ENCODE measurements around the gene MGLL. TPM values are rescaled to one million over a fixed set of nuclear protein-coding genes. Genes with fewer than 3 reads are reported as not detected.
A peak's percentile ranks its signal among the peaks of the same experiment; 100 is the strongest.

MGLL gene
- total and polyA plus RNA-seq, 9 of the 15 experiments (the other 6 are each of a cell fraction or from before 2014, with no cell fraction given), result 0.12 to 0.32 (median 0.18) TPM; not detected in 6

DNA sequence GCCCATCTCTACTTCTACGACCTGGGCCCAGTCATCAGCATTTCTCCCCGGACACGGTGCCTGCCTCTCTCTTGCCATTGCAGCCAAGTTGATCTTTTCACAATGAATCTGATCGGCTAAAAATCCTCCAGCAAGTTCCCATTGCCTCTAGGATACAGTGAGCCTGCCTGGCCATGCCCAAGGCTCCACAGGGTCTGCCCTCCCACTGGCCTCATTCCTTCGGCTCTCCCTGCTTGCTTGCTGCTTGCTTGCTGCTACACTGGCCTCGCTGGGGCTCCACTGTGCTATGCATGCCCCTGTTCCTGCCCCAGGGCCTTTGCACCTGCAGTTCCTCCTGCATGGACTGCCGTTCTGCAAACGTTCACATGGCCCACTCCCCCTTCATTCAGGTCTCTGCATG, 147.5 kb downstream of the MGLL start:
- intact Hi-C loops (cut with micrococcal nuclease), result no loop called here
- H3K27ac ChIP-seq (ENCODE audit: extremely low read depth, low read depth, low read length), result no peak overlapping the region
- H3K9me1 ChIP-seq (ENCODE audit: control insufficient read depth, insufficient read depth, low read length), result no peaks in the 10 kb centered on the region
- H3K36me3 ChIP-seq (ENCODE audit: control insufficient read depth, insufficient read depth, low read length), result no peaks in the 10 kb centered on the region
- POLR2A ChIA-PET, result no interaction called here
- peaks cover 0 to 45% of the 10 kb centered on the region in 2 experiments; a peak in 2 of 5 replicates for H3K4me1 ChIP-seq (replicated peaks in 1 of 2; ENCODE audit: control insufficient read depth in 2 of 2, insufficient read depth in 2 of 2, low read length in 2 of 2)
- in situ Hi-C loops (cut with MboI), result no loop called here
- 0 out of 2 replicates have a peak, but pooled peaks cover 4% of the 10 kb centered on the region for H4K20me1 ChIP-seq (replicated peaks; ENCODE audit: control insufficient read depth, insufficient read depth, low read length)
- H3K9me3 ChIP-seq (replicated peaks; ENCODE audit: control insufficient read depth, insufficient read depth, low read depth, low read length), result no peaks in the 10 kb centered on the region
- no peak for ATAC-seq
- no TSS peak for BruUV-seq (replicated peaks)
- no peak overlapping the region for H3K4me2 ChIP-seq (ENCODE audit: insufficient read depth, low read length)
- no peak for FAIRE-seq
- no peaks in the 10 kb centered on the region for H3K79me2 ChIP-seq (ENCODE audit: control insufficient read depth, insufficient read depth, low read length)
- no peaks in the 10 kb centered on the region for H3K27me3 ChIP-seq (ENCODE audit: control insufficient read depth in 2 of 2, insufficient read depth in 2 of 2, low read length in 2 of 2)
- H3K4me3 ChIP-seq, result no peak overlapping the region
- 36% methylated on average over 7 of the region's 8 CpGs for WGBS (ENCODE audit: insufficient coverage, low coverage, missing lambda C conversion rate)
- no peak overlapping the region for H2AFZ ChIP-seq (ENCODE audit: low read depth, low read length)
- no peak for DNase-seq (ENCODE audit: extremely low read depth in 1 of 4, low spot score in 3 of 4)
- TF ChIP-seq, protein P1, sequence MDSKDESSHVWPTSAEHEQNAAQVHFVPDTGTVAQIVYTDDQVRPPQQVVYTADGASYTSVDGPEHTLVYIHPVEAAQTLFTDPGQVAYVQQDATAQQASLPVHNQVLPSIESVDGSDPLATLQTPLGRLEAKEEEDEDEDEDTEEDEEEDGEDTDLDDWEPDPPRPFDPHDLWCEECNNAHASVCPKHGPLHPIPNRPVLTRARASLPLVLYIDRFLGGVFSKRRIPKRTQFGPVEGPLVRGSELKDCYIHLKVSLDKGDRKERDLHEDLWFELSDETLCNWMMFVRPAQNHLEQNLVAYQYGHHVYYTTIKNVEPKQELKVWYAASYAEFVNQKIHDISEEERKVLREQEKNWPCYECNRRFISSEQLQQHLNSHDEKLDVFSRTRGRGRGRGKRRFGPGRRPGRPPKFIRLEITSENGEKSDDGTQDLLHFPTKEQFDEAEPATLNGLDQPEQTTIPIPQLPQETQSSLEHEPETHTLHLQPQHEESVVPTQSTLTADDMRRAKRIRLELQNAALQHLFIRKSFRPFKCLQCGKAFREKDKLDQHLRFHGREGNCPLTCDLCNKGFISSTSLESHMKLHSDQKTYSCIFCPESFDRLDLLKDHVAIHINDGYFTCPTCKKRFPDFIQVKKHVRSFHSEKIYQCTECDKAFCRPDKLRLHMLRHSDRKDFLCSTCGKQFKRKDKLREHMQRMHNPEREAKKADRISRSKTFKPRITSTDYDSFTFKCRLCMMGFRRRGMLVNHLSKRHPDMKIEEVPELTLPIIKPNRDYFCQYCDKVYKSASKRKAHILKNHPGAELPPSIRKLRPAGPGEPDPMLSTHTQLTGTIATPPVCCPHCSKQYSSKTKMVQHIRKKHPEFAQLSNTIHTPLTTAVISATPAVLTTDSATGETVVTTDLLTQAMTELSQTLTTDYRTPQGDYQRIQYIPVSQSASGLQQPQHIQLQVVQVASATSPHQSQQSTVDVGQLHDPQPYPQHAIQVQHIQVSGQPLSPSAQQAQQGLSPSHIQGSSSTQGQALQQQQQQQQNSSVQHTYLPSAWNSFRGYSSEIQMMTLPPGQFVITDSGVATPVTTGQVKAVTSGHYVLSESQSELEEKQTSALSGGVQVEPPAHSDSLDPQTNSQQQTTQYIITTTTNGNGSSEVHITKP (IDR thresholded peaks at IDR 0.05; ENCODE audit: partially characterized antibody), result no peak
- TF ChIP-seq RBM25 (IDR thresholded peaks at IDR 0.05; ENCODE audit: low read depth, low read length, severe bottlenecking) (peak; percentile 25), BCOR (IDR thresholded peaks at IDR 0.05) (peak; percentile 59; the same call in 1 of the 2 replicates)
- no peak overlapping the region for H3K9ac ChIP-seq (ENCODE audit: insufficient read depth in 1 of 2, low read depth in 2 of 2, low read length in 2 of 2)
- CTCF ChIA-PET (ENCODE audit: low intra/inter-chr PET ratio), result no interaction called here
